HepG2 (cell line): ENCODE results near the gene DFFA. TPM values are rescaled to one million over a fixed set of nuclear protein-coding genes. Genes with fewer than 3 reads are reported as not detected.

ENCODE experiments used
- E2F5 ChIP-seq: sonication (generic); formaldehyde crosslinking; conservative IDR thresholded peaks from 2 replicates; pipeline ENCODE4 v1.4.0; 2020; ENCODE audit warnings: missing genetic modification reagents
- EEA1 ChIP-seq: sonication (generic); formaldehyde crosslinking; IDR thresholded peaks from 2 replicates; pipeline ENCODE4 v1.5.1; 2020; ENCODE audit warnings: mild to moderate bottlenecking, missing genetic modification reagents, borderline replicate concordance
- FOXK1 ChIP-seq: sonication (generic); formaldehyde crosslinking; IDR thresholded peaks from 2 replicates; pipeline ENCODE4 v1.4.0; 2020; ENCODE audit warnings: low read depth, missing genetic modification reagents, borderline replicate concordance
- PAX8 ChIP-seq: sonication (generic); formaldehyde crosslinking; IDR thresholded peaks from 2 replicates; pipeline ENCODE4 v1.8.0; 2022; ENCODE audit warnings: mild to moderate bottlenecking, missing genetic modification reagents, borderline replicate concordance
- RAD21 ChIP-seq: fragments of 450-650 bp; formaldehyde crosslinking; IDR thresholded peaks from 2 replicates; pipeline ENCODE4 v1.5.0; 2020; ENCODE audit warnings: mild to moderate bottlenecking
- SAP130 ChIP-seq: IDR thresholded peaks from 2 replicates; pipeline ENCODE4 v1.6.1; 2016; ENCODE audit warnings: low read depth
- STAG1 ChIP-seq: sonication (generic); formaldehyde crosslinking; IDR thresholded peaks from 2 replicates; pipeline ENCODE4 v1.4.0; 2020; ENCODE audit warnings: missing genetic modification reagents
- TOPORS ChIP-seq: sonication (generic); formaldehyde crosslinking; IDR thresholded peaks from 2 replicates; pipeline ENCODE4 v1.8.0; 2023; ENCODE audit warnings: mild to moderate bottlenecking, missing genetic modification reagents
- ZGPAT ChIP-seq: IDR thresholded peaks from 2 replicates; pipeline ENCODE4 v1.6.1; 2016; ENCODE audit warnings: mild to moderate bottlenecking
- ZHX1 ChIP-seq: sonication (generic); formaldehyde crosslinking; IDR thresholded peaks from 2 replicates; pipeline ENCODE4 v1.8.1; 2022; ENCODE audit warnings: low read depth, mild to moderate bottlenecking, missing genetic modification reagents
- ZNF564 ChIP-seq: sonication (generic); formaldehyde crosslinking; IDR thresholded peaks from 2 replicates; pipeline ENCODE4 v1.8.1; 2023; ENCODE audit warnings: mild to moderate bottlenecking, missing genetic modification reagents
- ZNF572 ChIP-seq: sonication (generic); formaldehyde crosslinking; IDR thresholded peaks from 2 replicates; pipeline ENCODE4 v1.5.1; 2020; ENCODE audit warnings: mild to moderate bottlenecking, missing genetic modification reagents
- ZNF574 ChIP-seq: sonication (generic); formaldehyde crosslinking; IDR thresholded peaks from 2 replicates; pipeline ENCODE4 v1.4.0; 2020; ENCODE audit warnings: missing genetic modification reagents
- ZNF605 ChIP-seq: sonication (generic); formaldehyde crosslinking; IDR thresholded peaks from 2 replicates; pipeline ENCODE4 v1.8.0; 2022; ENCODE audit warnings: mild to moderate bottlenecking, missing genetic modification reagents
- ZNF629 ChIP-seq: sonication (generic); formaldehyde crosslinking; conservative IDR thresholded peaks from 2 replicates; pipeline ENCODE4 v1.5.0; 2020; ENCODE audit warnings: missing genetic modification reagents
- ZNF652 ChIP-seq: IDR thresholded peaks from 2 replicates; pipeline ENCODE4 v1.6.1; 2016; ENCODE audit warnings: low read depth, borderline replicate concordance
- ZNF687 ChIP-seq: sonication (generic); formaldehyde crosslinking; IDR thresholded peaks from 2 replicates; pipeline ENCODE4 v1.5.1; 2020; ENCODE audit warnings: mild to moderate bottlenecking, missing genetic modification reagents, moderate library complexity
- polyA plus RNA-seq, 8 experiments: library from polyadenylated mRNA; depleted of rRNA in 3 of 8; stranded (reverse) in 7 of 8; unstranded in 1 of 8; fragments of >200 nt; fragmentation: Illumina TruSeq in 4 of 8; extraction: Trizol in 4 of 8; gene quantifications; 2 replicates each; pipeline versions ENCODE4 v1.2.1 to v1.2.3, GENCODE V29; 2011 to 2016; ENCODE audit warnings: low read depth in 4 of 8, missing spikeins in 1 of 8, mixed read lengths in 1 of 8; ENCODE audit not compliant: insufficient read depth in 1 of 8
- total RNA-seq, 5 experiments: library from RNA; depleted of rRNA; stranded (reverse); fragments of >200 nt; fragmentation: Illumina TruSeq; extraction: Trizol; gene quantifications; 2 replicates each; pipeline ENCODE4 v1.2.3, GENCODE V29; 2016; ENCODE audit warnings: low read depth in 1 of 5

Gene DFFA
- total and polyA plus RNA-seq, 2 of the 13 experiments (the other 11 are each of a cell fraction or from before 2014, with no cell fraction given): 16.5 to 33.9 TPM

- TF ChIP-seq ZGPAT (no peak), SAP130 (CRISPR knock-in tag) (peak; percentile 24; the same call in 1 of the 2 replicates), TOPORS (no peak), RAD21 (peak; percentile 73), PAX8 (CRISPR knock-in tag) (no peak), FOXK1 (no peak), ZHX1 (no peak), ZNF572 (no peak), ZNF564 (CRISPR knock-in tag) (no peak), ZNF574 (CRISPR knock-in tag) (0 out of 2 replicates have a peak, but pooled peaks have one; percentile 16), ZNF687 (CRISPR knock-in tag) (peak; percentile 19; the same call in 1 of the 2 replicates), E2F5 (CRISPR knock-in tag) (no peak), EEA1 (CRISPR knock-in tag) (no peak), STAG1 (peak; percentile 80), ZNF652 (no peak), ZNF605 (CRISPR knock-in tag) (0 out of 2 replicates have a peak, but pooled peaks have one; percentile 28), ZNF629 (CRISPR knock-in tag) (no peak)
Observed at GRCh38 chr1:10494754-10495474, 22.6 kb upstream of the DFFA start (continued).
